ENCODE data around the gene STAT5A. TPM values are rescaled to one million over a fixed set of nuclear protein-coding genes. Genes with fewer than 3 reads are reported as not detected.

The STAT5A gene
- polyA plus RNA-seq, 1 of the 3 experiments (the other 2 are of a cell fraction), result 2.3 TPM

DNA sequence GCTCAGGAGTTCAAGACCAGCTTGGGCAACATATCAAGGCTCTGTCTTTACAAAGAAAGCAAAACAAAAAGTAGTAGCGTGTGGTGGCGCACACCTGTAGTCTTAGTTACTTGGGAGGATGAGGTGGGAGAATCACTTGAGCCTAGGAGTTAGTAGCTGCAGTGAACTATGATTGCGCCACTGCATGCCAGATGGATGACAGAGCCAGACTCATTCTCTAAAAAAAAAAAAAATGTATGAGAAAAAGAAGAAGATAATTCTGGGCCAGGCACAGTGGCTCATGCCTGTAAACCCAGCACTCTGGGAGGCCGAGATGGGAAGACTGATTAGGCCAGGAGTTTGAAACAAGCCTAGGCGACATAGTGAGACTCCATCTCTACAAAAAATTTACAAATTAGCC is 40.6 kb upstream of the STAT5A start:
- H3K4me3 ChIP-seq (ENCODE audit: low read depth in 2 of 2, low read length in 1 of 2), result no peak overlapping the region
- 0 out of 2 replicates have a peak overlapping the region, but pooled peaks have one; percentile 70 for H3K4me2 ChIP-seq
- H3K36me3 ChIP-seq (replicated peaks in 1 of 2; ENCODE audit: control insufficient read depth in 1 of 2, insufficient read depth in 2 of 2, low read length in 1 of 2), result peaks cover 0 to 6% of the 10 kb centered on the region in 2 experiments
- H3K4me1 ChIP-seq (ENCODE audit: control insufficient read depth in 1 of 2, insufficient read depth in 2 of 2, low read depth in 1 of 2, low read length in 1 of 2), result peaks cover 5 to 8% of the 10 kb centered on the region in 2 experiments; a peak in 3 of 4 replicates
- WGBS (ENCODE audit: low lambda C conversion rate), result 94% methylated on average over 5 of the region's 5 CpGs
- no peaks in the 10 kb centered on the region for H3K9me3 ChIP-seq
- H3K9ac ChIP-seq, result no peak overlapping the region
- peak overlapping the region; percentile 73 to 94 for H3K27ac ChIP-seq (ENCODE audit: low read depth in 2 of 2, low read length in 1 of 2)
- no peaks in the 10 kb centered on the region for H3K27me3 ChIP-seq (ENCODE audit: insufficient read depth)
- H2AFZ ChIP-seq (ENCODE audit: low read depth), result no peak overlapping the region
- H3K9me2 ChIP-seq, result no peaks in the 10 kb centered on the region
- H4K20me1 ChIP-seq (ENCODE audit: insufficient read depth), result no peaks in the 10 kb centered on the region
- TF ChIP-seq FOSL2 (IDR thresholded peaks at IDR 0.05; ENCODE audit: borderline replicate concordance, low read depth) (no peak), SIN3A (IDR thresholded peaks at IDR 0.05; ENCODE audit: borderline replicate concordance, low read depth, low read length) (no peak), MXI1 (IDR thresholded peaks at IDR 0.05; ENCODE audit: low read depth, low read length) (no peak), TAF1 (IDR thresholded peaks at IDR 0.05; ENCODE audit: borderline replicate concordance, low read depth, low read length) (no peak)
- TF ChIP-seq, protein P1, sequence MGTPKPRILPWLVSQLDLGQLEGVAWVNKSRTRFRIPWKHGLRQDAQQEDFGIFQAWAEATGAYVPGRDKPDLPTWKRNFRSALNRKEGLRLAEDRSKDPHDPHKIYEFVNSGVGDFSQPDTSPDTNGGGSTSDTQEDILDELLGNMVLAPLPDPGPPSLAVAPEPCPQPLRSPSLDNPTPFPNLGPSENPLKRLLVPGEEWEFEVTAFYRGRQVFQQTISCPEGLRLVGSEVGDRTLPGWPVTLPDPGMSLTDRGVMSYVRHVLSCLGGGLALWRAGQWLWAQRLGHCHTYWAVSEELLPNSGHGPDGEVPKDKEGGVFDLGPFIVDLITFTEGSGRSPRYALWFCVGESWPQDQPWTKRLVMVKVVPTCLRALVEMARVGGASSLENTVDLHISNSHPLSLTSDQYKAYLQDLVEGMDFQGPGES (IDR thresholded peaks at IDR 0.05; ENCODE audit: low read depth, low read length), result no peak
- TF ChIP-seq, protein P2, sequence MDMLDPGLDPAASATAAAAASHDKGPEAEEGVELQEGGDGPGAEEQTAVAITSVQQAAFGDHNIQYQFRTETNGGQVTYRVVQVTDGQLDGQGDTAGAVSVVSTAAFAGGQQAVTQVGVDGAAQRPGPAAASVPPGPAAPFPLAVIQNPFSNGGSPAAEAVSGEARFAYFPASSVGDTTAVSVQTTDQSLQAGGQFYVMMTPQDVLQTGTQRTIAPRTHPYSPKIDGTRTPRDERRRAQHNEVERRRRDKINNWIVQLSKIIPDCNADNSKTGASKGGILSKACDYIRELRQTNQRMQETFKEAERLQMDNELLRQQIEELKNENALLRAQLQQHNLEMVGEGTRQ (IDR thresholded peaks at IDR 0.05; ENCODE audit: borderline replicate concordance, low read depth, low read length), result no peak
- H3K79me2 ChIP-seq (ENCODE audit: insufficient read depth), result peaks cover 67% of the 10 kb centered on the region
- ChIA-PET POLR2A (interaction anchor here (1.2 to 1.9 kb wide), 2 partner anchors 30 to 231 kb away, joined by 6 read pairs; partner anchors contain the start of gene DNAJC7), CTCF (interaction anchor here (1.5 to 2.3 kb wide), 5 partner anchors 11 to 223 kb away, joined by 3 to 10 read pairs (median 8); no protein-coding TSS in a partner anchor)
- H3F3A ChIP-seq (replicated peaks; ENCODE audit: insufficient read depth), result peaks cover 11% of the 10 kb centered on the region
- DNase-seq, result no peak

DNA sequence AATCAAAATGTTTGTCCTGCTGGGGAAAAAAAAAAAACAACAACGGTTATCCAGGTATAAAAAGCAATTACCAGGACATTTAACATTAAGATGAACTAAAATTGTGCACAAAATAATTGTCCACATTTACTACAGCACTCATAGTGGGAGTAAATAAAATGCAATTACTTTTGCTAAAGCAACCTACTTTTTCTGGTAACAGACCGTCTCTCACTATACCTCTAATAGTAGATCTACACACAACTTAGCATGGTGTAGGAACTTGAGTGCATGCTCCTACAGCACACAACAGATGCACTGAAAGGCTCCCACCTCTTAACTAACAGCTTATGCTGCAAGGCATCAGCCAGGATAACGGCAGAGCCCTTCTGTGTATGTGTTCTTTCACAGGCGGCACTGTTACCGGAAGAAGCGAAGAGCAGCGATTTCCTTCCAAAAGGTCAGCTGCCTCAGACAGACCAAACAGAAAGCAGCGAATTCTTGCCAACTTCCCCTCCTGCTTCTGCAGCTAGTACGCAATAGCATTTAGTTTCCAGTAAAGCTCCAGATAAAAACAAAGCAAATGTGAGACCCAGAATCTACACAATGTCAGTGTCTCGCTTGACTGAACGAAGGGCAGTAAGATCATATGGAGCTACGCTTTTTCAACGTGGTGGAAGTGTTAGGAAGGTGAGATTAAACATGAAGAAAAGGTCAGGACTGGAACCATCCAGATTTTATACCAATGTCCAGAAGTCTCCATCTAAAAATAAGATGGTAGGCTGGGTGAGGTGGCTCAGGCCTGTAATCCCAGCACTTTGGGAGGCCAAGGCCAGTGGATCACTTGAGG is 39.7 kb upstream of the STAT5A start:
- DNase-seq, result peak; percentile 69
- CTCF ChIA-PET, result interaction anchor here (0.9 to 2.5 kb wide), 6 partner anchors 12 to 158 kb away, joined by 3 to 9 read pairs (median 6); no protein-coding TSS in a partner anchor
- peaks cover 66% of the 10 kb centered on the region for H3K79me2 ChIP-seq (ENCODE audit: insufficient read depth)
- no peak for TF ChIP-seq FOSL2 (IDR thresholded peaks at IDR 0.05; ENCODE audit: borderline replicate concordance, low read depth)
- no peak for TF ChIP-seq YY1 (IDR thresholded peaks at IDR 0.05; ENCODE audit: low read depth)
- TF ChIP-seq JUND (IDR thresholded peaks at IDR 0.05), result no peak
- TF ChIP-seq NRF1 (IDR thresholded peaks at IDR 0.05; ENCODE audit: low read depth, low read length), result no peak
- 0 out of 2 replicates have a peak, but pooled peaks have one; percentile 11 for TF ChIP-seq GATA2 (CRISPR knock-in tag; IDR thresholded peaks at IDR 0.05)
- TF ChIP-seq, protein P3, sequence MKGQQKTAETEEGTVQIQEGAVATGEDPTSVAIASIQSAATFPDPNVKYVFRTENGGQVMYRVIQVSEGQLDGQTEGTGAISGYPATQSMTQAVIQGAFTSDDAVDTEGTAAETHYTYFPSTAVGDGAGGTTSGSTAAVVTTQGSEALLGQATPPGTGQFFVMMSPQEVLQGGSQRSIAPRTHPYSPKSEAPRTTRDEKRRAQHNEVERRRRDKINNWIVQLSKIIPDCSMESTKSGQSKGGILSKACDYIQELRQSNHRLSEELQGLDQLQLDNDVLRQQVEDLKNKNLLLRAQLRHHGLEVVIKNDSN (IDR thresholded peaks at IDR 0.05; ENCODE audit: borderline replicate concordance, low read depth), result peak; percentile 87
- TF ChIP-seq RAD21 (IDR thresholded peaks at IDR 0.05; ENCODE audit: low read length), result no peak
- peak; percentile 86 for TF ChIP-seq ELF1 (IDR thresholded peaks at IDR 0.05)
- peak; percentile 58; the same call in 1 of the 2 replicates for TF ChIP-seq TAF1 (IDR thresholded peaks at IDR 0.05; ENCODE audit: borderline replicate concordance, low read depth, low read length)
- TF ChIP-seq POLR2AphosphoS5 (IDR thresholded peaks at IDR 0.05; ENCODE audit: low read depth, low read length), result peak; percentile 70
- 0 out of 2 replicates have a peak, but pooled peaks have one; percentile 27 for TF ChIP-seq FOXJ3 (CRISPR knock-in tag; IDR thresholded peaks at IDR 0.05)
- TF ChIP-seq, protein P4, sequence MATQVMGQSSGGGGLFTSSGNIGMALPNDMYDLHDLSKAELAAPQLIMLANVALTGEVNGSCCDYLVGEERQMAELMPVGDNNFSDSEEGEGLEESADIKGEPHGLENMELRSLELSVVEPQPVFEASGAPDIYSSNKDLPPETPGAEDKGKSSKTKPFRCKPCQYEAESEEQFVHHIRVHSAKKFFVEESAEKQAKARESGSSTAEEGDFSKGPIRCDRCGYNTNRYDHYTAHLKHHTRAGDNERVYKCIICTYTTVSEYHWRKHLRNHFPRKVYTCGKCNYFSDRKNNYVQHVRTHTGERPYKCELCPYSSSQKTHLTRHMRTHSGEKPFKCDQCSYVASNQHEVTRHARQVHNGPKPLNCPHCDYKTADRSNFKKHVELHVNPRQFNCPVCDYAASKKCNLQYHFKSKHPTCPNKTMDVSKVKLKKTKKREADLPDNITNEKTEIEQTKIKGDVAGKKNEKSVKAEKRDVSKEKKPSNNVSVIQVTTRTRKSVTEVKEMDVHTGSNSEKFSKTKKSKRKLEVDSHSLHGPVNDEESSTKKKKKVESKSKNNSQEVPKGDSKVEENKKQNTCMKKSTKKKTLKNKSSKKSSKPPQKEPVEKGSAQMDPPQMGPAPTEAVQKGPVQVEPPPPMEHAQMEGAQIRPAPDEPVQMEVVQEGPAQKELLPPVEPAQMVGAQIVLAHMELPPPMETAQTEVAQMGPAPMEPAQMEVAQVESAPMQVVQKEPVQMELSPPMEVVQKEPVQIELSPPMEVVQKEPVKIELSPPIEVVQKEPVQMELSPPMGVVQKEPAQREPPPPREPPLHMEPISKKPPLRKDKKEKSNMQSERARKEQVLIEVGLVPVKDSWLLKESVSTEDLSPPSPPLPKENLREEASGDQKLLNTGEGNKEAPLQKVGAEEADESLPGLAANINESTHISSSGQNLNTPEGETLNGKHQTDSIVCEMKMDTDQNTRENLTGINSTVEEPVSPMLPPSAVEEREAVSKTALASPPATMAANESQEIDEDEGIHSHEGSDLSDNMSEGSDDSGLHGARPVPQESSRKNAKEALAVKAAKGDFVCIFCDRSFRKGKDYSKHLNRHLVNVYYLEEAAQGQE (IDR thresholded peaks at IDR 0.05; ENCODE audit: low read depth, low read length), result no peak
- no peak for TF ChIP-seq RFX5 (IDR thresholded peaks at IDR 0.05; ENCODE audit: low read length)
- no peak for TF ChIP-seq RCOR1 (IDR thresholded peaks at IDR 0.05; ENCODE audit: low read length)
- TF ChIP-seq TEAD4 (IDR thresholded peaks at IDR 0.05; ENCODE audit: borderline replicate concordance, insufficient read depth), result no peak

More for the DNA sequence above, 39.7 kb upstream of the STAT5A start:
- Histone ChIP-seq H3K9ac (peak overlapping the region; percentile 48; the same call in 1 of the 2 replicates), H3K4me2 (peak overlapping the region; percentile 70), H4K20me1 (ENCODE audit: insufficient read depth) (no peaks in the 10 kb centered on the region), H3K9me3 (no peaks in the 10 kb centered on the region), H3K36me3 (replicated peaks in 1 of 2; ENCODE audit: control insufficient read depth in 1 of 2, insufficient read depth in 2 of 2, low read length in 1 of 2) (peaks cover 0 to 6% of the 10 kb centered on the region in 2 experiments), H3F3A (replicated peaks; ENCODE audit: insufficient read depth) (peaks cover 19% of the 10 kb centered on the region), H3K4me1 (ENCODE audit: control insufficient read depth in 1 of 2, insufficient read depth in 2 of 2, low read depth in 1 of 2, low read length in 1 of 2) (peaks cover 8 to 11% of the 10 kb centered on the region in 2 experiments; a peak in 3 of 4 replicates), H3K9me2 (no peaks in the 10 kb centered on the region), H3K27me3 (ENCODE audit: insufficient read depth) (no peaks in the 10 kb centered on the region), H3K4me3 (ENCODE audit: low read depth in 2 of 2, low read length in 1 of 2) (peak overlapping the region; percentile 40 to 51), H3K27ac (ENCODE audit: low read depth in 2 of 2, low read length in 1 of 2) (peak overlapping the region; percentile 73 to 94), H2AFZ (ENCODE audit: low read depth) (peak overlapping the region; percentile 66; the same call in 1 of the 2 replicates)
- POLR2A ChIA-PET, result interaction anchor here (0.6 to 1.9 kb wide), 7 partner anchors 9 to 374 kb away, joined by 3 to 6 read pairs (median 3); partner anchors contain the start of genes DNAJC7 and KCNH4
- 33% methylated on average over 13 of the region's 13 CpGs for WGBS (ENCODE audit: low lambda C conversion rate)
